ENCODE data around the gene KRT78.

The KRT78 gene

DNA sequence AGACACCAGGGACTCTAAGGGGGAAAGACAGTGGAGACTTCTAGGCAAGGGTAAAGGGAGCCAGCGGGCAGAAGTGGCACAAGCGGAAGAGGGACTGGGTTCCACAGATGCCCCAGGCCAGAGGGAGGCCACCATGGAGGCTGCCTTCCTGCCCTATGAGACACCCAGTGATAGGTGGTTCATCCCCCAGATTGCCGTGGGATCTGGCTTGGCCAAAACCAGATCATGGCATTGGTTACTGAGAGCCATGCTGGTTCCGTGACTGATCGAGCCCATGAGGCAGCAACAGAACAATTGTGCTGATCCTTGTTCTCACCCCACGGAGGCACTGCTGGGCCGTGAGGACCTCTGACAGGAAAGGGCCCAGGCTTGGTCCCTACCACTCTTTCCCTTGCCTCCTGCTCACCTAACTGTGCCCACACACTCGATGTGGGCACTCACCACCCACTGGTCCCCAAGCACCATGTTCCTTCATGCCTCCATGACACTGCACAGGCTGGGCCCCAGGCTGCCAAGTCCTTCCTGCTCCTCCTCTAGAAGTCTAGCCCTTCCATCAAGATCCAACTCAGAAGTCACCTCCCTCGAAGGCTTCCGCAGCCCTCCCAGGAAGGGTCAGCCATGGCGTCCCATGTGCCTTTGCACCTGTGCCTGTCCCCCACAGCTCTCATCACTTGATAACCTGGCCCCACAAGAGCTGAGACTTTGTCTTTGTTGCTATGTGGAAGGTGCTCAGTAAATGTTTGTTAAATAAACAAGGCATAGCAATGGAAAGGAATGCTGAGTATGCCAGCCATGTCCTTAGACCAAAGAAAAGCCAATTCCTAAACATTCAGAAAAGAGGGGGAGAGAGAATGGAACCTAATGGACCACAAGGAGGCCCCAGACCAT, 21.9 kb downstream of the KRT78 start:
- no peaks in the 10 kb centered on the region for H3K9me3 Mint-ChIP-seq
- no peaks in the 10 kb centered on the region for H3K4me1 Mint-ChIP-seq
- peak overlapping the region in 2 of 3 experiments; percentile 14 to 25 for H3K27ac Mint-ChIP-seq
- no peak overlapping the region for H3K4me3 Mint-ChIP-seq
- H3K27me3 Mint-ChIP-seq (ENCODE audit: low read depth) = peaks cover 8% of the 10 kb centered on the region
- TF ChIP-seq, protein P1, sequence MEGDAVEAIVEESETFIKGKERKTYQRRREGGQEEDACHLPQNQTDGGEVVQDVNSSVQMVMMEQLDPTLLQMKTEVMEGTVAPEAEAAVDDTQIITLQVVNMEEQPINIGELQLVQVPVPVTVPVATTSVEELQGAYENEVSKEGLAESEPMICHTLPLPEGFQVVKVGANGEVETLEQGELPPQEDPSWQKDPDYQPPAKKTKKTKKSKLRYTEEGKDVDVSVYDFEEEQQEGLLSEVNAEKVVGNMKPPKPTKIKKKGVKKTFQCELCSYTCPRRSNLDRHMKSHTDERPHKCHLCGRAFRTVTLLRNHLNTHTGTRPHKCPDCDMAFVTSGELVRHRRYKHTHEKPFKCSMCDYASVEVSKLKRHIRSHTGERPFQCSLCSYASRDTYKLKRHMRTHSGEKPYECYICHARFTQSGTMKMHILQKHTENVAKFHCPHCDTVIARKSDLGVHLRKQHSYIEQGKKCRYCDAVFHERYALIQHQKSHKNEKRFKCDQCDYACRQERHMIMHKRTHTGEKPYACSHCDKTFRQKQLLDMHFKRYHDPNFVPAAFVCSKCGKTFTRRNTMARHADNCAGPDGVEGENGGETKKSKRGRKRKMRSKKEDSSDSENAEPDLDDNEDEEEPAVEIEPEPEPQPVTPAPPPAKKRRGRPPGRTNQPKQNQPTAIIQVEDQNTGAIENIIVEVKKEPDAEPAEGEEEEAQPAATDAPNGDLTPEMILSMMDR (IDR thresholded peaks at IDR 0.05; ENCODE audit: unreplicated experiment in 3 of 3) = no peak
- H3K36me3 Mint-ChIP-seq (ENCODE audit: low read depth) = no peaks in the 10 kb centered on the region

DNA sequence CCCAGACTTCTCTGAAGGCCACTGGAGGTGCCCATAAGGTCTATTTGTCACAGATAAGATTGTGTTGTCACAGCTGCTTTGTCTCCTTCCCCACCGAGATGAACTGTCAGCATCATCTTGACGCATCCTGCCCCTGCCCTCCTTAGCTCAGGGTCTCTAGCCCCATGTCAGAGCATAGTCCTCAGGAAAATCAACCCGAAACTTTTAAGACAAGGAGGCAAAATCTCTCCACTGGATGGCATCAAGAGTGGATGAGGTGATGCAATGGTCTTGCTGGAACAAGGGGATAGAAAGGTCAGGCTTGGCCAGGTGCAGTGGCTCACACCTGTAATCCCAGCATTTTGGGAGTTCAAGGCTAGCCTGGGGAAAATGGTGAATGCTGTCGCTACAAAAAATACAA, 22.8 kb downstream of the KRT78 start:
- no peaks in the 10 kb centered on the region for H3K36me3 Mint-ChIP-seq (ENCODE audit: low read depth)
- TF ChIP-seq, protein P1 (IDR thresholded peaks at IDR 0.05; ENCODE audit: unreplicated experiment in 3 of 3) = no peak
- H3K4me1 Mint-ChIP-seq = peaks cover 3% of the 10 kb centered on the region
- H3K4me3 Mint-ChIP-seq = no peak overlapping the region
- H3K9me3 Mint-ChIP-seq = no peaks in the 10 kb centered on the region
- peaks cover 8% of the 10 kb centered on the region for H3K27me3 Mint-ChIP-seq (ENCODE audit: low read depth)
- H3K27ac Mint-ChIP-seq = no peak overlapping the region

DNA sequence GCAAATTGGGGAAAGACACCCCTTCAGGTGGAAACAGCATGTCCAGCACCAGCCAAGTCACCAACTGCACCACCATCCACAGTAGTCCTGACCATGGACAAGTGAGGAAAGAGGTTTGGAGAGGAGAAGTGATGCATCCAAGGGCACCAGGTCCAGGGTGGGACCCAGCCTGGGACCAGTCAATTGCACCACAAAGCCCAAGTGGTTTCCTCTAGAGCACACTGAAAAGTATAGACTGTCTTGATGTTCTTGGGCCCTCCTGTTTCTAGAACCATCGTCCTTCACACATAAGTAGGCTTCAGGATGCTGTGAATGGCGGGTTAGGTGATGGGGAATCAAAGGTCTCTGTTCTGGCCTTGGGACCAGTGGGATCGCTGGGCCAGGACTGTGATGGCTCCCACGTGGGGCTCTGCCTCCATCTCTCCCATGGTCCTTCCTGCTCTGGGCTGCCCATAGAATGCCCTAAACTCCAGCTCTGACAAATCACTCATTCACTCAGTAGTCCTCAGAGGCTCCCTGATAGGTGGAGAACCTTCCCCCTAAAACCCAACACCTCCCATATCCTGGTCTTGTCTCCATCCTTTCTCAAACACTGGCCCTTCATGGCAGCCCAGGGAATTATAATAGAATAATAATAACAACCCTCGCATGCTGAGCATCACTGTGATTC, 23.9 kb downstream of the KRT78 start:
- peaks cover 13% of the 10 kb centered on the region for H3K4me1 Mint-ChIP-seq
- TF ChIP-seq, protein P1 (IDR thresholded peaks at IDR 0.05; ENCODE audit: unreplicated experiment in 3 of 3) = no peak
- no peaks in the 10 kb centered on the region for H3K9me3 Mint-ChIP-seq
- no peak overlapping the region for H3K27ac Mint-ChIP-seq
- H3K4me3 Mint-ChIP-seq = no peak overlapping the region
- no peaks in the 10 kb centered on the region for H3K36me3 Mint-ChIP-seq (ENCODE audit: low read depth)
- peaks cover 13% of the 10 kb centered on the region for H3K27me3 Mint-ChIP-seq (ENCODE audit: low read depth)

DNA sequence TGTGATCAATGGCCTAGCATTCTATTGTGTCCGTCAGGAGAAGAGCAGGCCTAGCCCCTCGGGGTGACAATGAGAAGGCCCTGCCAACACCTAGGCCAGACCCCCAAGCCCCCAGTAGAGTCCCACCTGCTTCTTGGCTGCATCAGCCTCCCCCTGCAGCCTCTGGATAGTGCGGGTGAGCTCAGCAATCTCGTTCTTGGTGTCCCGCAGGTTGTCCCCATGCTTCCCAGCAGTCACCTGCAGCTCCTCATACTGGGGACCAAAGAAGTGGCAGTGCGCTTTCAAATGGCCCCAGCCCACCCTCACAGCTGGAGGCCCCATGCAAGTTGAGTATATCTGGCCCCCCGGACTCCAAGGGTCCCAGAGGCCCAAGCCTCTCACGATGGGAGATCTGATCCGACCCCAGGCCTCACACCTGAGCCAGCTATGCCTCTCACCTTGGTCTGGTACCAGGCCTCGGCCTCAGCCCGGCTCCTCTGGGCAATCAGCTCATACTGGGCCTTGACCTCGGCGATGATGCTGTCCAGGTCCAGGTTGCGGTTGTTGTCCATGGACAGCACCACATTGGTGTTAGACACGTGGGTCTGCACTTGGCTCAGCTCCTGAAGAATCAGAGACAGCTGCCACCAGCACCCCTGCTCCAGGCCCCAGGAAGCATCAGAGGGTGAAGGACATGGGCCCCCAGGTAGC, 24.9 kb downstream of the KRT78 start:
- Mint-ChIP-seq H3K4me1 (peaks cover 20% of the 10 kb centered on the region), H3K36me3 (ENCODE audit: low read depth) (no peaks in the 10 kb centered on the region), H3K4me3 (no peak overlapping the region), H3K9me3 (no peaks in the 10 kb centered on the region), H3K27ac (no peak overlapping the region), H3K27me3 (ENCODE audit: low read depth) (peaks cover 9% of the 10 kb centered on the region)
- TF ChIP-seq, protein P1 (IDR thresholded peaks at IDR 0.05; ENCODE audit: unreplicated experiment in 3 of 3) = no peak

DNA sequence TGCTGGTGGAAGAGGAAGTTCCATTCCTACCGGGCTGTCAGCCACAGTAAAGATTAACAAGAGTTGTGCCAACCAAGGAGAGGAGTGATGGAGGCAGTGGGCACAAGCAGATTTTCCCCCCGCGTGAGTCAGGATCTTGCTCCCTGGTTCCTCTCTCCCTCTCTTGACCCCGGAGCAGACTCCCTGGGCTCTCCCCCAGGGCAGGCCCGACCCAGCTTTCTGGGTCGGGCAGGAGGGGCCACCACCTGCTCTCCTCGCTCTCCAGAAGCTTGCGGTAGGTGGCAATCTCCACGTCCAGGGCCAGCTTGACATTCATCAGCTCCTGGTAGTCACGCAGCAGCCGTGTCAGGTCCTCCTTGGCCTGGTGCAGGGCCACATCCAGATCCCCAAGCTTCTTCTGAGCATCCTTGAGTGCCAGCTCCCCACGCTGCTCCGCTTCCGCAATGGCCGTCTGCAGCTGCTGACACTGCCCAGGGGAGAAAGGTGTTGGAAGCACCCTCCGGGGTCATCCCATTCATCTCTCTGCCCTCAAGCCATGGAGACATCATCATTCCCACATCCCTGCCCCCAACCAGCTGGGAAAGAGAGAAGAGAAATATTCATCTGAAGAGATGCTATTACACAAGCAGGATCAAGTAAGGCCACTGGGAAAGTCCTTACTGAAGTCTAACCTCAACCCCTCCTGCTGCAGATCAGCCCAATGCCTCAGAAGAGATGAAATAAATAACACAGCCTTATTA, 25.9 kb downstream of the KRT78 start:
- TF ChIP-seq, protein P1 (IDR thresholded peaks at IDR 0.05; ENCODE audit: unreplicated experiment in 3 of 3) = no peak
- H3K4me1 Mint-ChIP-seq = peaks cover 29% of the 10 kb centered on the region
- no peak overlapping the region for H3K4me3 Mint-ChIP-seq
- H3K27me3 Mint-ChIP-seq (ENCODE audit: low read depth) = peaks cover 9% of the 10 kb centered on the region
- H3K9me3 Mint-ChIP-seq = no peaks in the 10 kb centered on the region
- H3K36me3 Mint-ChIP-seq (ENCODE audit: low read depth) = no peaks in the 10 kb centered on the region
- no peak overlapping the region for H3K27ac Mint-ChIP-seq

Data from nephron (organoid).